GM20431 (cell line): ENCODE measurements around the gene OR8D1.

ENCODE experiments used
- in situ Hi-C: fragments of 300-500 bp; cut with MseI, MboI; formaldehyde crosslinking; loops from one replicate; pipeline ENCODE4 v1.15.0; 2020; ENCODE audit warnings: low sequenced_read_pairs; ENCODE audit not compliant: unreplicated experiment

The OR8D1 gene

DNA sequence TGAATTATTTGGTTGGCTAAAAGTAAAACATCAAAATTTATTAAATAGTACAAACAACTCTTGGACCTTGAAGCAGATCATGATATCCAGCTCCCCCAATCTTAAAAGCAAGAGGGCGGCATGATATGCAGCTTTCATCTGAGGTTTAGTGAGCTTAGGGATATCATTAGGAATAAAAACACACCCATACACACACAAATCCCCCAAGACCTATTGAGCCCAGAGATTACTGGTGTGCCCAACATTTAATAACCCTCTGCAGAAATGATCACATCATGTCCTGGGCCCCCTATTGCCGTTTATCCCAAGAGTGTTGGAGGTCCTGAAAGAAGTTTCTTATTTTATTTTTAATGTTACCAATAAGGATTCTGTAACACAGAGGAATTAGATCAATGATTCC lies at the start of gene OR8D1:
Gene OR8D1, minus strand, starts transcription at position 101 of the 400 bp plus-strand sequence. CDS start 3,183 bp downstream, outside the sequence.
- in situ Hi-C loops, result no loop called here

DNA sequence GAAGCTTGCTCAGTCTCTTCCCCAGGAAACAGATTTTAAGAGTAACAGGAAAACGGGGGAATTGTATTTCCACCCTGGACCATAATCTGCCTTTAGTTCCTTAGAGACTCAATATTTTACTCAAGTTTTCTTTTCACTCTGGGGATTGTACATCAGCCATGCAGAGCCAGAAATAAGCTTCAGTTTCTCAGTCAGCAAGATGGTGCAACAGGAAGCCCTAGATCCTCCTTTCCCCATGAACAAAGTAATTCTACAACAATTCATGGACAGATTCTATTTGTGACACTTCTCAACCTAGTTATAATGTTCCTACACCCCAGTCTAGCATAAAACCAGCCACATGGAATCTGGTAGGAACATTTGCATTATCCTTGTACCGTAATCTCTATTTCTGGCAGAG lies 45.8 kb upstream of the OR8D1 start:
- in situ Hi-C loops, result no loop called here

GRCh38 chr11:124346311-124346955 lies 32.7 kb upstream of the OR8D1 start:
- in situ Hi-C loops, result no loop called here

- in situ Hi-C loops, result no loop called here
Measured at GRCh38 chr11:124344346-124344745, 30.6 kb upstream of the OR8D1 start.

GRCh38 chr11:124340142-124340447 lies 26.3 kb upstream of the OR8D1 start:
- in situ Hi-C loops, result no loop called here

- in situ Hi-C loops, result no loop called here
Measured at GRCh38 chr11:124339396-124340141, 25.8 kb upstream of the OR8D1 start.

- in situ Hi-C loops, result no loop called here
Measured at GRCh38 chr11:124331873-124332272, 18.1 kb upstream of the OR8D1 start.

DNA sequence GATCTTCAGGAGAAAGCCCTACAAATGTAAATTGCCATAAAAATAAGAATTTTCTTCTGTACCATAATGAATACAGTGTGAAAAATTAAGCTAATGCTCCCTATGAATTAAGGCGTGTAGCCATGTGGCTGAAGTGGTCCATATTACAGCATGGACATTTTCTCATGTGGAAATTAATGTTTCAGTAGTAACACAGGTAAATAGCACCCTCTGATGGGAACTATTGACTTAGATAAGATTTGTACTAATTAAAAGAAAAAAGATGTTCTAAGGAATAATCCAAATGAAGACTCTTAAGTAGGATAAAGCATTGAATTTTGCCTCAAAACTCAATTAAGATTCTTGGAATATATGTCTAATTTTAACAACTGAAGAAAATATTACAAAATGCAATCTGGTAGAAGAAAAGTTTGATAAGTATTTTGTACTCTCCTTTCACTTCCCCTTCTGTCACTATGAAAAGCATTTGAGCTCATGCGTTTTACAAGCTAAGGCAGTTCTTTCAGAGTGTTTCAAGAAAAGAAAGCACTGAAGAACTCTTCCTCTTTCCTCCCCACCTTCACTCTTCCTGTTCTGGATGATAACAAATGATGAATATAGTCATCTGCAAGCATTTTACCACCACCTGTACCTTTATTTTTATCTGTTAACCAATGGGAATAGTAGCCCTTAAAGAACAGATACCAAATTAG lies 16.2 kb upstream of the OR8D1 start:
- in situ Hi-C loops, result no loop called here

GRCh38 chr11:124327775-124328174 lies 14.0 kb upstream of the OR8D1 start:
- in situ Hi-C loops, result no loop called here

GRCh38 chr11:124322356-124322755 lies 8.6 kb upstream of the OR8D1 start:
- in situ Hi-C loops, result no loop called here

DNA sequence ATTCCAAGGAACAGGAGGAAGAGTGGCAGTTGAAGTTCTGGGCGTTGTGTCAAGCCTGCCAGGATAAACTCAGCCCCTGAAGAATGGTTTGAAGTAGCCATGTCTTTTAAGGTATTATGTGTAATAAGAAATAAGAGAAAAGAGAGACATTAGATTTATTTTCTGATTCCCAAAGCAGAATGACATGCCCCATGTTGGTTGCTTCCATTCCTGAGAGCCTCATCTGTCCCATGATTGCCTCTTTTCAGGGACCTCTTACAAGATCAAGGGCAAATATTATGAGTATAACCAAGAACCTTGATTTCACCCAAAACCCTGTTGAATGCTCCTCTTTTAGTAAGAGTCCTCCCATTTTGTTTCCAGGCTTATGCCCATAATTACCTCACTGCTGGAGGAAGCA lies 6.3 kb upstream of the OR8D1 start, which contains the start of gene OR8D2:
Gene OR8D2, minus strand, starts transcription at position 101 of the 400 bp plus-strand sequence. Its CDS starts 0 bp downstream, at position 101.
- in situ Hi-C loops, result no loop called here

DNA sequence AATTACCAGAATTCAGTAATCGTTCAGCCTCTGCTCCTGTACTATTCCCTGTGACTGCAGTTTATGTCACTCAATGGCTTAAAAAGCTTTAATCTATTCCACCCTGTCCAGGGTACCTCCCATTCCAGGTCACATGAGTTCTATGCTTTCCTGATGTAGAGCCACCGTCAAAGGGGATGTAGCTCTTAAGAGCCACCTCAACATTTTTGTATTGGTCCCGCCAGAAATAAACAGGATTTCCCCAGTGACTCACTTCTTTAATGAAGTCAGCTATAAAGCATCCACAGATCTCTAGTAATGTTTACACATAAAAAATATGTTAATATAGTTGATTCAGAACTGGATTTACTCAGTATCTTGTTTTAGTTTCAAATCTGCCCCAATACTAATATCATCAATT lies 1.3 kb upstream of the OR8D1 start:
- in situ Hi-C loops, result no loop called here

DNA sequence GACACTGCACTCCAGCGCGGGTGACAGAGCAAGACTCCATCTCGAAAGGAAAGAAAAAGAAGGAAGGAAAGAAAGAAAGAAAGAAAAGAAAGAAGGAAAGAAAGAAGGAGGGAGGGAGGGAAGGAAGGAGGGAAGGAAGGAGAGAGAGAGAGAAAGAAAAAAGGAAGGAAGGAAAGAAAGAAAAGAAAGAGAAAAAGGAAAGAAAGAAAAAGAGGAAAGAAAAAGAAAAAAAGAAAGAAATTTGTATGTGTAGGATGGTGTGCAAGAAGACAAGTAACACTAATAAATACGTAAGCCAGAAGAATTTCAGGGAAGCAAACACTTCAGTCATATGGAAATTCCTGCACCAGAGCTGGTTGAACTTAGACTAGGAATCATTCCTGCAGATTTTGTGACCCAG lies 618 bp downstream of the OR8D1 start:
- in situ Hi-C loops, result no loop called here

GRCh38 chr11:124311670-124312069 lies 2.1 kb downstream of the OR8D1 start:
- in situ Hi-C loops, result no loop called here

DNA sequence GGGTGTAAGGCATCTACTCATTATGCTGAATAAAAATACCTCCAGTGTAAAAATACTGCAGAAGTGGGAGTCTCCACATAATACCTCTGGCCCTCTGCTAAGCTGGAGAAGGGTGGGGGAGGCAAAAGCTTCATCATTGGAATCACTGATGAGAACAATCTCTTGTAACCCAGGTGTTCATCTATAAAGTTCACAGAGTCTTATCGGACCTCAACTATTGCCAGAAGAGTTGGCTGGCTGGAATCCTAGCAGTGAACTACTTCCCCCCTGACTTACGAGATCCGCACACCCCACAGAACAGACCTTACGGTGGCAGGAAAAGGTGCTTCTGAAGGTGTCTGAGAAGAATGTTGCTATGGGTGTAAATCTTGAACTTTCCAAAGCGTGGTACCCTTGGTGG lies 2.5 kb downstream of the OR8D1 start:
- in situ Hi-C loops, result no loop called here

GRCh38 chr11:124310721-124311120 lies 3.0 kb downstream of the OR8D1 start:
- in situ Hi-C loops, result no loop called here

GRCh38 chr11:124307093-124307492 lies 6.7 kb downstream of the OR8D1 start:
- in situ Hi-C loops, result no loop called here

- in situ Hi-C loops, result no loop called here
Measured at GRCh38 chr11:124302347-124303125, 11.2 kb downstream of the OR8D1 start.

DNA sequence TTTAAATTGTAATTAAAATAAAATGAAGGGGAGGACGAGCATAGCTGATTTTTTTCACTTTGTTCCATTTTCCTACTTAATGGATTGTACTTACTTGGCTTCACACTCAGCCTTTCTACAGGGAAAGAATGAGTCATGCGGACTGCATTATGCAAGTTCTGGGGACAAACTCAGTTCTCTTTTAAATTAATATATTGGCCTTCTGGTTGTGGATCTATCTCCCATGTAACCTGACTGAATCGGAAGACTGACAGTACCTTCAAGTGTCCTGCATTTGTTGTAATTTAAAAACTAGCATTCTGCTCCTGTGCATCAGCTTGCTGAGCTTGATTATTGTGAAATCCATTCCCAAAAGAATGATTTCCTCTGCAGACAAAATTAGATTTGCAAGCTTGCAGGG lies 12.2 kb downstream of the OR8D1 start:
- in situ Hi-C loops, result no loop called here

DNA sequence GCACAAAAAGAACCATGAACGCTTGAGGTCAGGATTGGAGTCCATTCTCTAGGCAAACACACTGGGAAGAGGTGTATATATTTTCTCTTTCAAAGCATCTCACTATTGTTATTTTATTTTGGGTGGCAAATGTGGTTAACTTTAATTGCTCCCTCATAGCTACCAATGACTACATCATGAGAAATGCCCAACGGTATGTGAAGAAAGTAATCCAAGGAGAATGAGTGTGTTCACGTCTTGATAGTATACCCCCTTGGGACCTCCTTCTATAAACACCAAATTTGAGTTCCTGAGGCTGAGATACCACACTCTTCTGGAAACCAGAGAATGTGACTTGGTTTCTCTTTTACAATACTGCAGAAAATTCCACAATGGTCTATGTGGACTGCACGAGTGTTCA lies 15.8 kb downstream of the OR8D1 start:
- in situ Hi-C loops, result no loop called here

- in situ Hi-C loops, result no loop called here
Measured at GRCh38 chr11:124296016-124296415, 17.7 kb downstream of the OR8D1 start.
